BE2C (cell line): ENCODE measurements around the gene METTL26.

Experiments used
- DNase-seq: peaks from one replicate; pipeline ENCODE4 v3.0.0-alpha.2; 2020
- H3K27me3 ChIP-seq: fragments of 250-450 bp; sonication (Bioruptor Pico); 2 replicates; pipeline ENCODE4 v1.5.1; 2020; ENCODE audit warnings: mild to moderate bottlenecking
- H3K36me3 ChIP-seq: fragments of 250-450 bp; sonication (Bioruptor Pico); 2 replicates; pipeline ENCODE4 v1.5.1; 2020; ENCODE audit warnings: mild to moderate bottlenecking
- H3K4me1 ChIP-seq: fragments of 250-450 bp; sonication (Bioruptor Pico); 2 replicates; pipeline ENCODE4 v1.5.1; 2020
- H3K4me3 ChIP-seq: 2 replicates; pipeline ENCODE4 v1.5.1; 2011; ENCODE audit warnings: low read depth, low read length
- H3K9me3 ChIP-seq: fragments of 250-450 bp; sonication (Bioruptor Pico); 2 replicates; pipeline ENCODE4 v1.5.1; 2020
- CTCF ChIP-seq: IDR thresholded peaks from 2 replicates; pipeline ENCODE4 v1.5.1; 2012; ENCODE audit warnings: mild to moderate bottlenecking, low read depth, low read length

The METTL26 gene

GRCh38 chr16:642189-643049 lies 6.3 kb upstream of the METTL26 start:
- DNase-seq: peak; percentile 53
- H3K36me3 ChIP-seq: no peaks in the 10 kb centered on the region
- peak overlapping the region; percentile 65 for H3K4me3 ChIP-seq
- H3K27me3 ChIP-seq: no peaks in the 10 kb centered on the region
- H3K4me1 ChIP-seq: peaks cover 10% of the 10 kb centered on the region
- no peaks in the 10 kb centered on the region for H3K9me3 ChIP-seq
- TF ChIP-seq CTCF: no peak

GRCh38 chr16:641326-642188 lies 5.5 kb upstream of the METTL26 start, which contains the start of gene MCRIP2:
TSS of gene MCRIP2 (plus strand) at chr16:641828. CDS start at chr16:641992, 164 bp downstream.
- no peaks in the 10 kb centered on the region for H3K36me3 ChIP-seq
- no peaks in the 10 kb centered on the region for H3K27me3 ChIP-seq
- peak within 1 kb of the TSS; percentile 65 for H3K4me3 ChIP-seq
- peaks cover 11% of the 10 kb centered on the region for H3K4me1 ChIP-seq
- no peak for TF ChIP-seq CTCF
- peak; percentile 89 for DNase-seq
- H3K9me3 ChIP-seq: no peaks in the 10 kb centered on the region

- no peak for TF ChIP-seq CTCF
- Histone ChIP-seq H3K4me3 (no peak overlapping the region), H3K27me3 (no peaks in the 10 kb centered on the region), H3K4me1 (peaks cover 11% of the 10 kb centered on the region), H3K36me3 (no peaks in the 10 kb centered on the region), H3K9me3 (no peaks in the 10 kb centered on the region)
- no peak for DNase-seq
These were observed 4.5 kb upstream of the METTL26 start for GRCh38 chr16:640614-641013.

GRCh38 chr16:638836-639235 lies 2.7 kb upstream of the METTL26 start:
- TF ChIP-seq CTCF: no peak
- Histone ChIP-seq H3K36me3 (peaks cover 8% of the 10 kb centered on the region), H3K4me1 (peaks cover 11% of the 10 kb centered on the region), H3K9me3 (no peaks in the 10 kb centered on the region), H3K4me3 (no peak overlapping the region), H3K27me3 (no peaks in the 10 kb centered on the region)
- no peak for DNase-seq

- Histone ChIP-seq H3K4me3 (no peak overlapping the region), H3K9me3 (no peaks in the 10 kb centered on the region), H3K4me1 (peaks cover 11% of the 10 kb centered on the region), H3K27me3 (no peaks in the 10 kb centered on the region), H3K36me3 (peaks cover 10% of the 10 kb centered on the region)
- DNase-seq: no peak
- no peak for TF ChIP-seq CTCF
These were observed 2.0 kb upstream of the METTL26 start for GRCh38 chr16:638034-638543.
